GOT3 (cell line): ENCODE results near the gene DYNLT4.
A peak's percentile ranks its signal among the peaks of the same experiment; 100 is the strongest.
"Not testable (repeated sequence)": the region's sequence is repeated elsewhere in the genome, so short reads cannot be mapped to it uniquely, and the experiment has no call there.

Experiments
- DNase-seq: peaks from one replicate; lab custom pipeline; 2025; ENCODE audit warnings: mixed read lengths; lab: John Stamatoyannopoulos, UW

The DYNLT4 gene

DNA sequence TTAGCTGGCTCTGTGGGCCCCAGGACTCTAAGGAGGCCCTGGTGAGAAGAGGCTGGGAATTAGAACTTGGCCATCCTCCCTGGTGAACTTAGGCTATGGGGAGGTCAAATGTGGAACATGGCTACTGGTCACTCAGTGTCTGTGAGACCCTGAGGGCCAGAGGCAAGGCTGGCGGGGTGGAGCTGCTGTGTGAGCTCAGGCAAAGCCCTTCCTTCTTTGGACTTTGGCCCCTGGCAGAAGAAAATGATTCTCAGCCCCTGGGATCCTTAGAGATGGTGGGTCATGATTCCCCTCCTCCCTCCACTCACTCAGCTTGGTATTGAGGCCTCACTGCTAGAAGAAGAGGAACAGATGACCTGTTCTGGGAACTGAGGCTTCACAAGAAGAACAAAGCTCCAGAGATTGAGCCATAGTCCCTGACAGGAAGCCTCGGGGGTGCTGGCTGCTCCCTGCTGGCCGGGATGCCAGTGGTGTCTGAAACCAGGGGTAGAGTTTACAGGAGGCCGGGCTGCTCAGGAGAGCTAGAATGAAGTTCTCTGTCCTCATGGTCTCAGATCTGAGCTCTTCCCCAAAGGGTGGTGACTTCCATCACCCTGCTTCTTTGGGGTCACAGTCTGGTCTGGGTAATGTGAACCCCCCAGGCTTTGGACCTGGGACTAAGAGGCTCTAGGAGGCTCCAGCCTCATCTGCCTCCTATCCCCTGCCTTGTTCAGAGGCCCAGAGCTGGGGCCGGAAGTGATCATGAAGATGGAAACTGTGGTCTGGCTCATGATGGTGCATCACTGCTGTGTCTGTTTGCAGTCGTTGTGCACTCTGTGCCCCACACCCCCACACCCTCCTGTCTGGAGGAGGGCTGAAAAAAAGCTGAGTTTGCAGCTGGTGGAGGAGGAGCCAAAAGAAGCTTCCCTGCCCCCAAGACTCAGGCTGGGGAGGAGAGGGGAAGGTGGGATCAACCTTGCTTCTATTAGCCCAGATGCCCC, 2.1 kb upstream of the DYNLT4 start:
- DNase-seq, result no peak

DNA sequence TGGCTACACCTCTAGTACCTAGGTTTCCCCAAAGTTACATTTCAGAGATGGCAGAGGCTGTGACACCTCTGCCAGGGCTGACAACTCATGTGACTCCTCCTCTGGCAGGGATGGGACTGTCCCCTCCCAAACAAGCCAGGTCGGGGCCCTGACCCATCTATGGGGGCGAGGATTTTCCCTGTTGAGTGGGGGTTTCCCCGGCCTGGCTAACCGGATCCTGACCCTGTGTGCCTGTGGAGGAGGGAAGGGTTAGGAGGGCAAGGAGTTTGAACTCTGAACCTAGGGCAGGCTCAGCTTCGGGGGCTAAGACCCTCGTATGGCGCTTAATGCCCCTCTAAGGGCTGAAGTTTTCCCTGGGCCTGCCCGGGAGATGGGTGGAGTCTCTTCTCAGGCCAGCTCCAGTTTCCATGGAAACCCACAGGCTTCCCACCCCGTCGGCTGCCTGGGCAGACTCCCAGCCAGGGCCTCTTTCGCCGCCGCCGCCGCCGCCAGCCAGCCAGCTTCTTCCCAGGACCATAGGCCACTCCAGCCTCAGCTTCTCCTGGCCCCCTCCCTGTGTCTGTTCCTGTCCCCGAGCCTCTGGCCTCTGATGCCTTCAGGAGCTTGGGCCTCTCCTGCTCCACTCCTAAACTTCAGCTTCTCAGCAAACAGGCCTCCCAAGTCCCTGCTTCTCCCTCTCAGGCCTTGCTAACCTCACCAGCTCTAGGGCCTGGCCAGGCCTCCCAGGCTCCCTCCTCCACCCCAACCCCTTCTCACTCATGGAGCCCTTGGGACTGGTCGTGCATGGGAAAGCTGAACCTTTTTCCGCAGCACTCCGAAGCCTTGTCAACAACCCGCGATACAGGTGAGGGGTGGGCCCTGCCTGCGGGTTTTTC, 1.1 kb upstream of the DYNLT4 start, which contains the start of gene BTBD19:
BTBD19 (plus strand) TSS at position 461 of the 875 bp plus-strand sequence; CDS start at position 759, 298 bp downstream.
- peak; percentile 80 for DNase-seq

- peak; percentile 96 for DNase-seq
Observed at GRCh38 chr1:44807364-44808062, 362 bp upstream of the DYNLT4 start.

DNA sequence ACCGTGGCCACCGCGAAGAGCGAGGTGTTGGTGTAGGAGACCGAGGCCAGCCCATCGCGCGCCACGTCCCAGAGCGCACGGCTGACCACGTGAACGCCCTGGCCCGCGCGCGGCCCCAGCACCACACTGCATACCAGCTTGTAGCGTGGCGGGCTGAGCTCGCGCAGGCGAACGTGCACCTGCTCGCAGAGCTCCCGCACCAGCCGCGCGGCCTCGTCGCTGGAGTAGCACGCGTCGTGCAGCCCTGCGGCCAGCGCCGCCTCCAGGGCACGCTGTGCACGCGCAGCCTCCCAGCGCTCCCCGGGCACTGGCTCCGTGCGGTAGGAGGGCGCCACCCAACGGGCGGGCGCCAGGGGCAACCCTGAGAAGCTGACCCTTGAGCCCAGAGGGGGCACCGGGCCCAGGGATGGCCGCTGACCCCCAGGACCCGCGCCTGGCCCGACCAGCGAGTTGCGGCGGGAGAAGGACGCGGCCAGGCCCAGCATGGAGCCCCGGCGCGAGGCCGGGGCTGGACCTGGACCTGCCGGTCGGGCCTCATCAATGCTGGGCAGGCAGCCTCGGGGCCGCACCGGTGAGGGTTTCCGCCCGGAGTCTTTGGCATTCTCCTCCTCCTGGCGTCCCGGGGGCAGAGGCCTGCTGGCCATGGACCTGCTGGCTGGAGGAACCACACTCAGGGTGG, 987 bp downstream of the DYNLT4 start:
- no peak for DNase-seq

GRCh38 chr1:44805311-44806024, 1.7 kb downstream of the DYNLT4 start:
- DNase-seq, result no peak

GRCh38 chr1:44803312-44804095, 3.6 kb downstream of the DYNLT4 start:
- no peak for DNase-seq

- DNase-seq, result no peak
Observed at GRCh38 chr1:44803062-44803311, 4.2 kb downstream of the DYNLT4 start.

DNA sequence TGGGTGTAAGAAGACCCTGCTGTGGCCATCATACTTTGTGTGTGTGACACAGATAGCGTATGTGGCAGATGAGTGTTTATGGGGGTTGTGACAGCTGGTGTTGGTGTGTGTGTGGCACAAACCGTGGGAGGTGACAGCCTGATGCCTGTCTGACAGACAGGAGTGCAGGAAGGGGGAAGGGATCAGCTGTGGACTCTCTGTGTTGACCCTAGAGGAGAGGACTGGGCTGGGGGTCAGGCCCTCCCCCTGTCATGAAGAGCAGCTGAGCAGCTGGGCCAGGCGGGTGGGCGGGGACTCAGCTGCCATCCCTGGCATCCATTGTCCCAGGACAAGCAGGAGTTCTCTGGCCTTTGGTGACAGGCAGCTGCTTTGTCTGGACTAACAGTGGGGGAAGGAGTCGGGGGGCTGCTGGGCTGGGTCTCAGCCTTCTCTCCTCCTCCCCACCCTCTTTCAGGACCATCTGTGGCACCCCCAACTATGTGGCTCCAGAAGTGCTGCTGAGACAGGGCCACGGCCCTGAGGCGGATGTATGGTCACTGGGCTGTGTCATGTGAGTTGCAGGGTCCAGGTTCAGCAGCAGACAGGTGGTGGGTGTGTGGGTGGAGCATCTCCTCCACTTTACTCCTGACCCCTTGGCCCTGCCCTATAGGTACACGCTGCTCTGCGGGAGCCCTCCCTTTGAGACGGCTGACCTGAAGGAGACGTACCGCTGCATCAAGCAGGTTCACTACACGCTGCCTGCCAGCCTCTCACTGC, 4.7 kb downstream of the DYNLT4 start:
- DNase-seq, result no peak

- no peak for DNase-seq
Observed at GRCh38 chr1:44801491-44802305, 5.5 kb downstream of the DYNLT4 start.

DNA sequence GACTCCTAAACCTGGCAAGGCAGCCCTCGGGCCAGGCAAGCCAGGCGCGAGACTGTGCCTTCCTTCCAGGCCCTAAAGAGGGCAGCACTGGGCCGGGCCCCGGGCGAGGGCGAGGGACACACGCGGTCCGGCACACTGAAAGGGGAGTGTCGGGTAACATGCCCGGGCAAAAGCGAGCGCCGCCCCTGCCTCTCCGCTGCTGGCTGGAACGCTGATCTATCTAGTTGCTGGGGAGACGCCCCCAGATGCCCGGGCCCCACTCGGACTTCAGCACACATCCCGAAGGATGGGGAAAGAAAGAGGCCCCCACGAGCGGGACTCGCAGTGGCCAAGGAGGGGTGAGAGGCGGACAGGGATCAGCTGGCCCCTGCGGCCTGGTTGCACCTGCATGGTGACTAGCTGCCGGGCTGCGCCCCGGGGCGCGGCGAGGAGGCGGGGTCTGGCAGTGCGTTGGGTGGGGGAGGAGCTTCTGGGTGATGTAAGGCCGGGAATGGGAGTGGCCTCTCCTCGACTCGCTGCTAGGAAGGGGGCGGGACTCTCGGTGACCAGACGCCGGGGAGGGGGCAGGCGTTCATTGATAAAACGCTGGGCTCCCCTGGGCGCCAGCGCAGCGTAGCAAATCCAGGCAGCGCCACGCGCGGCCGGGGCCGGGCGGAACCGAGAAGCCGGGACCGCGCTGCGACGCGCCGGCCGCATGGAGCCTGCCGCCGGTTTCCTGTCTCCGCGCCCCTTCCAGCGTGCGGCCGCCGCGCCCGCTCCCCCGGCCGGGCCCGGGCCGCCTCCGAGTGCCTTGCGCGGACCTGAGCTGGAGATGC, 7.2 kb downstream of the DYNLT4 start, which contains the start of gene PLK3:
PLK3 (plus strand) TSS at position 608 of the 815 bp plus-strand sequence; CDS start at position 695, 87 bp downstream.
- peak; percentile 94 for DNase-seq

DNA sequence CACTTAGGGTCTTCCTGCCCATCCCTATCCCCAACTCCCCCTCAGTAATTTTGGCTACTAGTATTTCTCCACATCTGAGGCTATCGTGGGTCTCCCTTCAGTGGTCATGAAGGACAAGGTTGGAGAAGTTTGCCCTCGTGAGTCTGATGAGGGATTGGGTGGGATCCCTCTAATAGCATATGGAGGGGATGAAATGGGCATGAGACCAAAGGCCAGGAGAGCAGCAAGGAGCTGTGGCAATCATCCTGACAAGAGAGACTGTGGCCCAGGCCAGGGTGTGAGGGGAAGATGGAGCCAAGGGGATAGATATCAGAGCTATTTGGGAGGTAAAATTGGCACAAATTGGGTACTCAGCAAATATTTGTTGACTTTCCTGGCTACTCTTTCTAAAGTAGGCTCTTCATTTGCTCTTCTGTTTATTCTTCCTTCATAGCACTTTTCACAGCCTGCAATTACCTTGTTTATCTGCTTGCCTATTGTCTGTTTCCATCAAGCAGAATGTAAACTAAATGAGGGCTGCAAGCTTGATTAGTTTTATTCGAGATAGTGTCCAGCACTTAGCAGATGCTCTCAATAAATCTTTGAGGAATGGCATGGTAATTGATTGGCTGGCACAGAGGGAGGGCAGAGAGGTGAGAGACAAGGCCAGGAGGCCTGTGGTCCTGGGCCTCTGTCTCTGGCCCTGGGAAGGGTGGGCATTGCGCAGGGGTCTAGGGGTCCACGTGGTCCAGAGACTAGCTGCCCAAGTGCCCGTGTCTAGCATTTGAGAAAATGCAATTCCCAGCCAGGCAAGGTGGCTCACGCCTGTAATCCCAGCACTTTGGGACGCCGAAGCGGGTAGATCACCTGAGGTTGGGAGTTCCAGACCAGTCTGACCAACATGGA, 8.4 kb downstream of the DYNLT4 start:
- no peak for DNase-seq

DNA sequence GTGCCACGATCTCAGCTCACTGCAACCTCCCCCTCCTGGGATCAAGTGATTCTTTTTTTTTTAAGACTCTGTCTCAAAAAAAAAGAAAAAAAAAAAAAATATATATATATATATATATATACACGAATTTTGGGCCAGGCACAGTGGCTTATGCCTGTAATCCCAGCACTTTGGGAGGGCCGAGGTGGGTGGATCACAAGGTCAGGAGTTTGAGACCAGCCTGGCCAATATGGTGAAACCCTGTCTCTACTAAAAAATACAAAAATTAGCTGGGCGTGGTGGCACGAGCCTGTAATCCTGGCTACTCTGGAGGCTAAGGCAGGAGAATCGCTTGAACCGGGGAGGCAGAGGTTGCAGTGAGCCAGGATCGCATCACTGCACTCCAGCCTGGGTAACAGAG, 9.3 kb downstream of the DYNLT4 start:
- not testable (repeated sequence) for DNase-seq

- no peak for DNase-seq
Observed at GRCh38 chr1:44792736-44793502, 14.2 kb downstream of the DYNLT4 start.

- DNase-seq, result no peak
Observed at GRCh38 chr1:44790968-44791801, 16.0 kb downstream of the DYNLT4 start.
